HepG2 (cell line): Measurements from ENCODE around the gene FIZ1. TPM values are rescaled to one million over a fixed set of nuclear protein-coding genes. Genes with fewer than 3 reads are reported as not detected.
A peak's percentile ranks its signal among the peaks of the same experiment; 100 is the strongest.

ENCODE experiments used
- ATAC-seq: fragments of 200-7000 bp; cut with Tn5 transposase; 3 replicates; pipeline ENCODE4 v1.9.1; 2020; ENCODE audit warnings: mild to moderate bottlenecking, moderate library complexity
- BruUV-seq: library from RNA; stranded (reverse); fragments of 400-500 nt; replicated peaks from 2 replicates; lab custom pipeline; 2021; lab: Mats Ljungman, UMichigan
- CTCF ChIA-PET: fragments of 300-600 bp; formaldehyde crosslinking; extraction: SDS; loops from one replicate; lab custom pipeline; 2021; ENCODE audit warnings: low total read pairs, inconsistent platforms, low intra/inter-chr PET ratio; lab: Yijun Ruan, JAX
- POLR2A ChIA-PET: fragments of 350-600 bp; sonication (Branson Sonifier 250); formaldehyde crosslinking; loops from one replicate; lab custom pipeline; 2020; ENCODE audit warnings: antibody characterized with exemption, inconsistent platforms; lab: Yijun Ruan, JAX
- DNase-seq: peaks from one replicate; pipeline ENCODE4 v3.0.0-alpha.2; 2015; ENCODE audit warnings: low spot score
- FAIRE-seq: peaks from 3 replicates; lab custom pipeline; 2011; peaks lifted over from hg19 to GRCh38; lab: Jason Lieb, UNC
- H2AFZ ChIP-seq: one replicate; pipeline ENCODE4 v1.6.1; 2011; ENCODE audit warnings: low read length, inconsistent platforms
- H3K27ac ChIP-seq: fragments of 300-600 bp; 3 replicates; pipeline ENCODE4 v1.8.0; 2011; ENCODE audit warnings: mixed run types, mild to moderate bottlenecking, mixed read lengths, low read length, inconsistent platforms; ENCODE audit not compliant: insufficient read depth; ENCODE audit errors: extremely low read length
- H3K27me3 ChIP-seq, 2 experiments: fragments of 200-600 bp in 1 of 2; 2 replicates in 1 of 2; 3 replicates in 1 of 2; pipeline versions ENCODE4 v1.6.0 to v1.8.0; 2011; ENCODE audit warnings: low read length in 2 of 2, mild to moderate bottlenecking in 2 of 2, moderate library complexity in 2 of 2, inconsistent platforms in 1 of 2; ENCODE audit not compliant: insufficient read depth in 2 of 2, control insufficient read depth in 1 of 2
- H3K36me3 ChIP-seq, 2 experiments: fragments of 200-600 bp in 1 of 2; replicated peaks in 1 of 2; 2 replicates in 1 of 2; 3 replicates in 1 of 2; pipeline versions ENCODE4 v1.5.1 to v1.8.0; 2011; ENCODE audit warnings: low read length in 2 of 2, inconsistent platforms in 1 of 2; ENCODE audit not compliant: insufficient read depth in 2 of 2, control insufficient read depth in 1 of 2
- H3K4me1 ChIP-seq: 2 replicates; pipeline ENCODE4 v1.5.1; 2012; ENCODE audit warnings: low read length, inconsistent platforms; ENCODE audit not compliant: insufficient read depth
- H3K4me2 ChIP-seq: 2 replicates; pipeline ENCODE4 v1.6.0; 2011; ENCODE audit warnings: low read depth, low read length, inconsistent platforms
- H3K4me3 ChIP-seq, 3 experiments: fragments of 200-600 bp in 1 of 3; sonication (generic), shearing (Covaris generic) in 1 of 3; replicated peaks in 1 of 3; 2 replicates each; pipeline ENCODE4 v1.5.1; 2011 to 2016; ENCODE audit warnings: low read length in 3 of 3, inconsistent platforms in 2 of 3, low read depth in 2 of 3, mild to moderate bottlenecking in 2 of 3, control low read depth in 1 of 3, mixed read lengths in 1 of 3; ENCODE audit not compliant: insufficient read depth in 1 of 3
- H3K79me2 ChIP-seq: one replicate; pipeline ENCODE4 v1.6.1; 2011; ENCODE audit warnings: low read length, inconsistent platforms; ENCODE audit not compliant: insufficient read depth
- H3K9ac ChIP-seq: 2 replicates; pipeline ENCODE4 v1.6.0; 2011; ENCODE audit warnings: mild to moderate bottlenecking, low read depth, low read length, inconsistent platforms; ENCODE audit not compliant: insufficient read depth
- H3K9me3 ChIP-seq: 2 replicates; pipeline ENCODE4 v1.5.1; 2012; ENCODE audit warnings: mild to moderate bottlenecking, low read length
- H4K20me1 ChIP-seq: 2 replicates; pipeline ENCODE4 v1.6.0; 2011; ENCODE audit warnings: inconsistent platforms, mild to moderate bottlenecking, low read length, moderate library complexity; ENCODE audit not compliant: insufficient read depth
- EZH2 ChIP-seq: conservative IDR thresholded peaks from 2 replicates; pipeline ENCODE4 v1.6.1; 2012; ENCODE audit warnings: mild to moderate bottlenecking, low read depth, low read length, moderate library complexity
- GABPB1 ChIP-seq: IDR thresholded peaks from 2 replicates; pipeline ENCODE4 v1.6.1; 2016; ENCODE audit warnings: mild to moderate bottlenecking, missing genetic modification reagents, moderate library complexity, missing compliant biosample characterization
- GATA4 ChIP-seq: sonication (generic); IDR thresholded peaks from 2 replicates; pipeline ENCODE4 v1.6.1; 2016; ENCODE audit warnings: antibody characterized with exemption, low read depth, borderline replicate concordance
- GZF1 ChIP-seq: sonication (generic); formaldehyde crosslinking; IDR thresholded peaks from 2 replicates; pipeline ENCODE4 v1.5.1; 2020; ENCODE audit warnings: mild to moderate bottlenecking, missing genetic modification reagents
- HDAC6 ChIP-seq: fragments of 200-600 bp; sonication (generic); IDR thresholded peaks from 2 replicates; pipeline ENCODE4 v1.7.0; 2017; ENCODE audit warnings: mild to moderate bottlenecking, antibody characterized with exemption, low read length, low read depth
- IKZF1 ChIP-seq: fragments of 450-650 bp; IDR thresholded peaks from 2 replicates; pipeline ENCODE4 v1.7.1; 2016
- MYC ChIP-seq: sonication (generic); formaldehyde crosslinking; IDR thresholded peaks from 2 replicates; pipeline ENCODE4 v1.9.0; 2021; ENCODE audit warnings: missing genetic modification reagents, borderline replicate concordance
- NR2C2 ChIP-seq: sonication (generic); formaldehyde crosslinking; IDR thresholded peaks from 2 replicates; pipeline ENCODE4 v1.4.0; 2020; ENCODE audit warnings: missing genetic modification reagents, mild to moderate bottlenecking, moderate library complexity, borderline replicate concordance
- SKI ChIP-seq: fragments of 450-650 bp; IDR thresholded peaks from one replicate; pipeline ENCODE4 v1.6.1; 2018; ENCODE audit warnings: mild to moderate bottlenecking; ENCODE audit not compliant: partially characterized antibody
- SSRP1 ChIP-seq: IDR thresholded peaks from 2 replicates; pipeline ENCODE4 v1.6.1; 2016; ENCODE audit warnings: control low read depth
- ZBTB26 ChIP-seq: IDR thresholded peaks from 2 replicates; pipeline ENCODE4 v1.6.1; 2016; ENCODE audit warnings: missing compliant biosample characterization, missing genetic modification reagents, borderline replicate concordance
- ZNF512B ChIP-seq: sonication (generic); formaldehyde crosslinking; IDR thresholded peaks from 2 replicates; pipeline ENCODE4 v1.5.1; 2020; ENCODE audit warnings: missing genetic modification reagents, mild to moderate bottlenecking, borderline replicate concordance
- ZNF570 ChIP-seq: sonication (generic); formaldehyde crosslinking; IDR thresholded peaks from 2 replicates; pipeline ENCODE4 v1.4.0; 2020; ENCODE audit warnings: mild to moderate bottlenecking, missing genetic modification reagents, borderline replicate concordance
- ZNF660 ChIP-seq: sonication (generic); formaldehyde crosslinking; IDR thresholded peaks from 2 replicates; pipeline ENCODE4 v1.5.1; 2020; ENCODE audit warnings: mild to moderate bottlenecking, low read depth, missing genetic modification reagents, borderline replicate concordance
- ZNF720 ChIP-seq: sonication (generic); formaldehyde crosslinking; IDR thresholded peaks from 2 replicates; pipeline ENCODE4 v1.4.0; 2020; ENCODE audit warnings: missing genetic modification reagents
- ZNF800 ChIP-seq: sonication (generic); formaldehyde crosslinking; IDR thresholded peaks from 2 replicates; pipeline ENCODE4 v1.4.0; 2020; ENCODE audit warnings: missing genetic modification reagents
- WGBS: methylation state at CpG from one replicate; pipeline ENCODE4 v1.1.6; 2017; ENCODE audit warnings: low lambda C conversion rate; 5-methylcytosine and 5-hydroxymethylcytosine counted together
- in situ Hi-C: cut with HindIII; loops from 2 replicates; pipeline ENCODE4 v1.10.0; 2017; ENCODE audit warnings: low pct_unique_long_range_greater_than_20kb; ENCODE audit not compliant: extremely low pct_ligation_motif_present
- intact Hi-C: fragments of 100-400 bp; cut with micrococcal nuclease; formaldehyde crosslinking; loops from one replicate; pipeline ENCODE4 v1.10.0; 2022; ENCODE audit not compliant: unreplicated experiment
- polyA plus RNA-seq, 8 experiments: library from polyadenylated mRNA; depleted of rRNA in 3 of 8; stranded (reverse) in 7 of 8; unstranded in 1 of 8; fragments of >200 nt; fragmentation: Illumina TruSeq in 4 of 8; extraction: Trizol in 4 of 8; gene quantifications; 2 replicates each; pipeline versions ENCODE4 v1.2.1 to v1.2.3, GENCODE V29; 2011 to 2016; ENCODE audit warnings: low read depth in 4 of 8, missing spikeins in 1 of 8, mixed read lengths in 1 of 8; ENCODE audit not compliant: insufficient read depth in 1 of 8
- total RNA-seq, 5 experiments: library from RNA; depleted of rRNA; stranded (reverse); fragments of >200 nt; fragmentation: Illumina TruSeq; extraction: Trizol; gene quantifications; 2 replicates each; pipeline ENCODE4 v1.2.3, GENCODE V29; 2016; ENCODE audit warnings: low read depth in 1 of 5
- TF ChIP-seq, protein P1 (sequence below): sonication (generic); formaldehyde crosslinking; IDR thresholded peaks from 2 replicates; pipeline ENCODE4 v1.8.0; 2022; ENCODE audit warnings: mild to moderate bottlenecking, missing genetic modification reagents, moderate library complexity

The FIZ1 gene
- total and polyA plus RNA-seq, 2 of the 13 experiments (the other 11 are each of a cell fraction or from before 2014, with no cell fraction given) = 3.6 to 5.9 TPM

DNA sequence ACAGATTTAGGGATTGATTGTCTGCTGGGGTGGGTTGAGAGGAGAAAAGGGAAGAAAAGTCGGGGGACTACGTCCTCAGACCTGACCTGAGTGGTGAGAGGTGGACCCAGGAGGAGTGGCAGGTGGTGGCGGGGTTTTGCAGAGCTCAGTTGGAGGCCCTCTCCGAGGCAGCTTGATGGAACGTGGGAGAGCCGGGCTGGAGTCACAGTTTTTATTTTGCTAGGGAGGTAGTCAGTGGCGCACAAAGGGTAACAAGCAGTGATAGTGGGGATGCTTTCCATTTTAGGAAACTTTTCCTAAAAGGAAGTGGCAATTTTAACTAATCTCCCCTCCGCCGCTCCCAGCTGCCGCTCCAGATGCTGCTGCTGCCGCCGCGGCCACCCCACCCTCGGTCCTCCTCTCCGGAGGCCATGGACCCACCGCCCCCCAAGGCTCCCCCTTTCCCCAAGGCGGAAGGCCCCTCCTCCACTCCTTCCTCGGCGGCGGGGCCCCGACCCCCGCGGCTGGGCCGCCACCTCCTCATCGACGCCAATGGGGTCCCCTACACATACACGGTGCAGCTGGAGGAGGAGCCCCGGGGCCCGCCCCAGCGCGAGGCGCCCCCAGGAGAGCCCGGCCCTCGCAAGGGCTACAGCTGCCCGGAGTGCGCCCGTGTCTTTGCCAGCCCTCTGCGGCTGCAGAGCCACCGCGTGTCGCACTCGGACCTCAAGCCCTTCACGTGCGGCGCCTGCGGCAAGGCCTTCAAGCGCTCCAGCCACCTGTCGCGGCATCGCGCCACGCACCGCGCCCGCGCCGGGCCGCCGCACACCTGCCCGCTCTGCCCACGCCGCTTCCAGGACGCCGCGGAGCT lies 43.1 kb upstream of the FIZ1 start:
- in situ Hi-C loops (no loop called here), intact Hi-C loops (no loop called here)
- ATAC-seq = peak; percentile 20
- H3K27ac ChIP-seq = peak overlapping the region; percentile 79
- H3K9me3 ChIP-seq = no peaks in the 10 kb centered on the region
- ChIA-PET POLR2A (interaction anchor here (0.5 to 1.9 kb wide), 5 partner anchors 9 to 166 kb away, joined by 3 to 19 read pairs (median 8); partner anchors contain the start of genes U2AF2, ZNF628 and ZNF784), CTCF (interaction anchor here (1.7 kb wide), 1 partner anchor 11 kb away, joined by 4 read pairs; no protein-coding TSS in a partner anchor)
- WGBS = 3% methylated on average over 16 of the region's 65 CpGs
- H3K27me3 ChIP-seq = no peaks in the 10 kb centered on the region; a peak in 1 of 5 replicates
- H3K36me3 ChIP-seq = peaks cover 0 to 10% of the 10 kb centered on the region in 2 experiments; a peak in 2 of 5 replicates
- BruUV-seq = no TSS peak
- H3K4me3 ChIP-seq = peak overlapping the region; percentile 92 to 96 (median 92)
- H4K20me1 ChIP-seq = no peaks in the 10 kb centered on the region
- H3K4me2 ChIP-seq = peak overlapping the region; percentile 96
- peaks cover 55% of the 10 kb centered on the region for H3K4me1 ChIP-seq
- DNase-seq = no peak
- FAIRE-seq = no peak
- peaks cover 39% of the 10 kb centered on the region for H3K79me2 ChIP-seq
- no peak overlapping the region for H2AFZ ChIP-seq
- H3K9ac ChIP-seq = peak overlapping the region; percentile 84
- TF ChIP-seq IKZF1 = no peak
- TF ChIP-seq SSRP1 (CRISPR knock-in tag) = 0 out of 2 replicates have a peak, but pooled peaks have one; percentile 17
- TF ChIP-seq NR2C2 (CRISPR knock-in tag) = no peak
- no peak for TF ChIP-seq GATA4
- no peak for TF ChIP-seq ZNF570
- TF ChIP-seq ZNF660 (CRISPR knock-in tag) = no peak
- TF ChIP-seq SKI = no peak
- TF ChIP-seq HDAC6 = no peak
- TF ChIP-seq MYC (CRISPR knock-in tag) = peak; percentile 3; the same call in 1 of the 2 replicates
- TF ChIP-seq, protein P1, sequence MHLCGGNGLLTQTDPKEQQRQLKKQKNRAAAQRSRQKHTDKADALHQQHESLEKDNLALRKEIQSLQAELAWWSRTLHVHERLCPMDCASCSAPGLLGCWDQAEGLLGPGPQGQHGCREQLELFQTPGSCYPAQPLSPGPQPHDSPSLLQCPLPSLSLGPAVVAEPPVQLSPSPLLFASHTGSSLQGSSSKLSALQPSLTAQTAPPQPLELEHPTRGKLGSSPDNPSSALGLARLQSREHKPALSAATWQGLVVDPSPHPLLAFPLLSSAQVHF (CRISPR knock-in tag) = peak; percentile 87
- no peak; the same call in 1 of the 2 replicates for TF ChIP-seq ZNF800
- TF ChIP-seq GZF1 (CRISPR knock-in tag) = no peak
- peak; percentile 35 for TF ChIP-seq GABPB1 (CRISPR knock-in tag)
- TF ChIP-seq ZNF512B (CRISPR knock-in tag) = no peak
- TF ChIP-seq EZH2 = no peak
- TF ChIP-seq ZBTB26 (CRISPR knock-in tag) = no peak
- TF ChIP-seq ZNF720 = no peak
